Renal cortical epithelial cell (primary cell): ENCODE results near the gene GMNN. TPM values are rescaled to one million over a fixed set of nuclear protein-coding genes. Genes with fewer than 3 reads are reported as not detected.
"Not testable (repeated sequence)": the region's sequence is repeated elsewhere in the genome, so short reads cannot be mapped to it uniquely, and the experiment has no call there.

Source experiments
- DNase-seq: peaks from one replicate; pipeline ENCODE4 v3.0.0-alpha.2; 2011; ENCODE audit warnings: low read depth
- total RNA-seq: library from RNA; depleted of rRNA; stranded (reverse); fragments of >200 nt; gene quantifications from 2 replicates; pipeline ENCODE4 v1.2.3, GENCODE V29; 2014

GMNN gene
- total RNA-seq, 1 donor from 2014 or later = 12.1 TPM

DNA sequence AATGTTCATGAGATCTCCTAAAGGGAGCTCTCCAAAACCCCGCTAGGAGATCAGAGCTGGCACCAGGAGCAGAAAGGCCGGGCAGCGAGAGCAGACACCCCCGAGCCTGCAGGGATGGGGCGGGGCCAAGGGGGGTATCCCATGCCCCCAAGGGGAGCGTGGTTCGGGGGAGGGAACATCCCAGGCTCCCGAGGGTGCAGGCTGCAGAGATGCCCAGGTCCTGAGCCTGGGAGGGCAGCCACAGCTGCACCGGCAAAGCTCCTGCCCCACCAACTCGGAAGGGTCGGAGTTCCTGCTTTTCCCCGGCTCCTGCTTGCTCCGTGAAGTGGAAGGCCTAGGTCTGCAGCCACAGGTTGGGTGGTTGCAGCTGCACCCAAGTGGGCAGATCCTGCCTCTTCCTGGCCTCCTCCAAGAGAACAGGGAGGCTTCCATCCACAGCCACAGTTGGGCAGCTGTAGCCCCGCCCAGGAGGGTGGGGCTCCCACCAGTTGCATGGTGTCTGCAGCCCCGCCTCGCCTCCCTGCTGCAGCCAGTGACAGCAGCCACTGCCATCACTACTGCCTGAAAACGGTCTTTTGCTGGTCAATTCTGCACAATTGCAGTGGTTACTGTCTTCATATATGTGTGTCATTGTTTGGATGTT, 13.4 kb upstream of the GMNN start:
- DNase-seq = no peak

GRCh38 chr6:24761851-24762250, 12.9 kb upstream of the GMNN start:
- DNase-seq = no peak

DNA sequence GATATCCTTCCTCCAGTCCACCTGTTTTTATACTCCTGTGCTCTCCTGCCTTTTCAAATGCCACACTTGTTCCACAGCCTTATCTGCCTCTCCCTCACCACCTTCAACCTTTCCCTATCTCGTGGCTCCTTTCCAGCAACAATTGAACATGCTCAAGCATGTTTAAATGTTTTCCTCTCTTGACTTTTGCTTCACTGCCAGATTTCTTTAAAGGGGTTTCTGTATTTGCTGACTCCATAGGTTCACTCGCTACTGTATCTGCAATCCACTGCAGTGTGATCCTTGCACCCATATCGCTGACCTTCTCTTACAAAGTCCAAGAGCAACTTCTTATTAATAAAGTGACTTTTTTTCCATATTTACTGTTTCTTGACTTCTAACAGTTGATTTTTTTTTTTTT, 11.2 kb upstream of the GMNN start:
- no peak for DNase-seq

- DNase-seq = not testable (repeated sequence)
These were observed 9.6 kb upstream of the GMNN start for GRCh38 chr6:24764833-24765828.

GRCh38 chr6:24765968-24766367, 8.8 kb upstream of the GMNN start:
- DNase-seq = not testable (repeated sequence)

GRCh38 chr6:24766680-24767462, 7.9 kb upstream of the GMNN start:
- DNase-seq = peak; percentile 69

DNA sequence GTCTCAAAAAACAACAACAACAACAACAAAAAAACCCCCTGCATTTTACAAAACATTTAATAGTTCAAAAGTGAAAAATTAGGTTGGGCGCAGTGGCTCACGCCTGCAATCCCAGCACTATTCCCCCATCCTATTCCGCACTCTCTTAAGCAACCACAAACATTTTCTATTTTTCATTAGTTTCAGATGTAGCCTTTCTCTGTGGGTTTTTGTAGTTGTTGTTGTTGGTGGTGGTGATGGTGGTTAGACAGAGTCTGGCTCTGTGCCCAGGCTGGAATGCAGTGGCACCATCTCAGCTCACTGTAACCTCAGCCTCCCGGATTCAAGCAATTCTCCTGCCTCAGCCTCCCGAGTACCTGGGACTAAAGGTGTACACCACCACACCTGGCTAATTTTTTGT, 6.4 kb upstream of the GMNN start:
- DNase-seq = peak; percentile 30

- DNase-seq = peak; percentile 72
These were observed 852 bp downstream of the GMNN start for GRCh38 chr6:24775520-24776058.

DNA sequence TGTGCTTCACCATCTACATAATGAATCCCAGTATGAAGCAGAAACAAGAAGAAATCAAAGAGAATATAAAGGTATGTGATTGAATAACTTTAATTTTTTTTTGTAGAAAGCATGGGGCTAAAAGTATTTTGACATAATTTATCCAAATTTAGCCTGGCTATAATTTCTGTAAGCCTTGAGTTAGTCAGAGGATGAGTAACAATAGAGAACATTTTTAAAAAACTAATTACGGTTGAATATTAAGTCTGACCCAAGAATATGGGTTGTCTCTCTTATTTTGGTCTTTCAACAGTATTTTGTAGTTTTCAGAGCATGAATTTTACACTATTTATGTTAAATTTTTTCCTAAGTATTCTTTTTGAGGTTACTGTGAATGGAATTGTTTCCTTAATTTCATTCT, 2.5 kb downstream of the GMNN start:
- no peak for DNase-seq

DNA sequence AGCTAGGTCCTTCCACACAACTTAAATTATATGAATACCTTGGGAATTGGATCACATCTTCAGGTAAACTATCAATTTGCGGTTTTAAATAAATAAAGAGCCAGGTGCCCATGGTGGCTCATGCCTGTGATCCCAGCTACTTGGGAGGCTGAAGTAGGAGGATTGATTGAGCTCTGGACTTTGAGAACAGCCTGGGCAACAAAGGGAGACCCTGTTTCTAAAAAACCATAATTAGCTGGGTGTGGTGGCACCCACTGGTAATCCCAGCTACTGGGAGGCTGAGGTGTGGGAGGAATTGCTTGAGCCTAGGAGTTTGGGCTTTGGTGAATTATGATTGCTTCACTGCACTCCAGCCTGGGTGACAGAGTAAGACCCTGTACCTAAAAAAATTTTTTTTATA, 3.4 kb downstream of the GMNN start:
- DNase-seq = no peak

DNA sequence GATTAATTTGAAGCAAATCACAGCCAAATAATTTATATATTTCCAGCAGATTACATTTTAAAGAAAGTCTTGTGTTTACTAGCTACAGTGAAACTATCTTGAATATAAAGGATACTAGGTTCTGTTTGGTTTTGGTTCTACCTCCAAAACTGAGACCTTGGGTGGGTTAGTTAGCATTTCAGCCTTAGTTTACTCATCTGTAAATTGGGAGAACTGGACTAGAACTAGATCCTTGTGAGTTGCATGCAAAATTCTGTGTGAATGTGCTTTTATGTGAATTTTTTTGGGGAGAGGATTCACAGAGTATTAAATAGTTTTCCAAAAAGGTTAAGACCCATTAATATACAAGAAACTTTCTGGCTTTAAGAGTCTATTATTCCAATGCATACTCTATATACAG, 4.1 kb downstream of the GMNN start:
- DNase-seq = no peak

DNA sequence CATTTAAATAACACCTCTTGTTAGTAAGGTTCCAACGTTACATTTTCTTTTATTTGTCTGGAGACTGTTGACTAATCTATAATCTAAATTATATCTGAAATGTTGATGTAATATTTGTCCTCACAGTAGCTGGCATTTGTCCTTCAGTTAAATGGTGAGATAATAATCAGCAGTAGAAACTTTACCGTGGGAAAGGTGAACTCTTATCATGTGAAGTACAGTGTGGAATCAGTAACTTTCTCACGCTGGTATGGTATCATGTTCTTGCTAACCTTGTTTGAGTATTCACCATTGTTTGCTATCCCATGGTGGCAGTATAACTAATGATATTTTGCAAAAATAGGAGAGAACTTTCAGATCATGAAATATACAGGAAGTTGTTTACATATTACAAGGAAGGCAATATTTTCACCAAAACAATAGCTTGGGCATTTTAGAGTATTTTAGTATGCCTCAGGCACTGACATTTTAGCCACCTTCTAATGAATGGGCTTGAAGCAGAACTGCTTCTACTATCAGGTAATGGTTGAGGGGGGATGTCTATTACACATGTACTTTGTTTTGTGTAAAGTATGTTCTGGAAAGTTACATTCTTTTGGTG, 4.8 kb downstream of the GMNN start:
- peak; percentile 68 for DNase-seq

DNA sequence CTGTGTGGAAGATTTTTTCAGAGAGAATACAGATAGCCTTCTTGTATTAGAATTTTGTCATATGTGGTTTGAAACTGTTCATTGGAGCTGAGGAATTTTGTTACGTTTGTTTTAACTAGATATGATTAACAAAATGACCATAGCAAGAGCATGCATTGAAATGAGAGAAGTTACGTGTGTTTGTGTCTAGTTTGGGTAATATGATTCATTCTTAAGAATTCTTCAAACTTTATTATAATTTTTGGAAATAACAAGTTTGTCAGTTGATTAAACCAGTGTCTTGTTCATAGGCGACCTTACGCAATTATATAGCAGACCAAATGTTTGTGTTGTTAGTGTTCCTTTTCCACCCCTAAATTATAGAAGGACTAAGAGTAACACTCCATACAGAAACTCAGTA, 5.5 kb downstream of the GMNN start:
- DNase-seq = peak; percentile 71

DNA sequence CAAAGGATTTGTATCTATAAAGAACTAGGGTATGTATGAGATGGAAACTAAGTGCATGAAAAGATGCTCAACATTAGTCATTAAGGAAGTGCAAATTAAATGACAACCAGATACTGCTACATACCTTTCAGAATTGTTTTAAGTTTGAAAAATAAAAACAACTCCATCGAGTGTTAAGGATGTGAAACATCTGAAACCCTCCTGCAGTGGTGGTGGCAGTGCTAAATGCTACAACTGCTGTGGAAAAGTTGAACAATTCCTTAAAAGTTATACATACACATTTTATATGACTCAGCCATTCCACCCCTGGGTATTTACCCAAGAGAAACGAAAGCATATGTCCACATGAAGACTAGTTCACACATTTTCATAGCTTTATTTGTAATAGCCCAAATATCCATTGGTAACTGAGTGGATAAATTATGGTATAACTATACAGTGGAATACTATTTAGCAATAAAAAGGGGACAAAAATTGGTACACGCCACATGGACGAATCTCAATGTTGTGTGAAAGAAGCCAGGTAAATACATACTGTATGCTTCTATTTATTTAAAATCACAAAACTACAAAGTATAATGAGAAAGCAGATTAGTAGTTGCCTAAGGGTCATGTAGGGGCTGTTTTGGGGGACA, 13.4 kb downstream of the GMNN start:
- no peak for DNase-seq

GRCh38 chr6:24795106-24795505, 20.4 kb downstream of the GMNN start:
- DNase-seq = no peak

- DNase-seq = peak; percentile 23
These were observed 22.0 kb downstream of the GMNN start for GRCh38 chr6:24796616-24797290.

DNA sequence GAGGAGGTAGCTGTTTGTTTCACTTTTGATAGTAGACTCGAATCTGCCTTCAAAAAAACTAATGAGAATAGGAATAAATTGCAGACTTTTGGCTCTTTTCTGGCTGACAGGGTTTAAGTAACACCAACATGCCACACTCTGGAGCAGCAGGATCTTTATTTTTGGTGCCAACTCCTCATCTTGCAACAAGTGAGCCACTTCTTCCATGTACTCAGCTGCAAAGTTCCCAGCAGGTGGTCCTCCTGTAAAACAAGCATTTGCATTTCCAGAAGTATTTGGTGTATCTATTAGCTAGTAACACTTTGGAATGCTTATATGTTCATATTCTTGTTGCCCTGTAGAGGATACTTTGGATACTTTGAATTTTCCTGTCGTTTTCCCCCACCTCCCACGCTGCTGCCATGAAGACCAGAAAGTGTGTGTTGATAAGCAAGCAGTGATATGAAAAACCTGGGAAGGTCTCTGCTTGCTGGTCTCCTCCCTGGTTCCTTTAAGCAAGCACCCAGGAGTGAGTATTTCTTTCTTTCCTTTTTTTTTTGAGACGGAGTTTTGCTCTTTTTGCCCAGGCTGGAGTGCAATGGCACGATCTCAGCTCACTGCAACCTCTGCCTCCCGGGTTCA, 23.0 kb downstream of the GMNN start:
- DNase-seq = no peak

DNA sequence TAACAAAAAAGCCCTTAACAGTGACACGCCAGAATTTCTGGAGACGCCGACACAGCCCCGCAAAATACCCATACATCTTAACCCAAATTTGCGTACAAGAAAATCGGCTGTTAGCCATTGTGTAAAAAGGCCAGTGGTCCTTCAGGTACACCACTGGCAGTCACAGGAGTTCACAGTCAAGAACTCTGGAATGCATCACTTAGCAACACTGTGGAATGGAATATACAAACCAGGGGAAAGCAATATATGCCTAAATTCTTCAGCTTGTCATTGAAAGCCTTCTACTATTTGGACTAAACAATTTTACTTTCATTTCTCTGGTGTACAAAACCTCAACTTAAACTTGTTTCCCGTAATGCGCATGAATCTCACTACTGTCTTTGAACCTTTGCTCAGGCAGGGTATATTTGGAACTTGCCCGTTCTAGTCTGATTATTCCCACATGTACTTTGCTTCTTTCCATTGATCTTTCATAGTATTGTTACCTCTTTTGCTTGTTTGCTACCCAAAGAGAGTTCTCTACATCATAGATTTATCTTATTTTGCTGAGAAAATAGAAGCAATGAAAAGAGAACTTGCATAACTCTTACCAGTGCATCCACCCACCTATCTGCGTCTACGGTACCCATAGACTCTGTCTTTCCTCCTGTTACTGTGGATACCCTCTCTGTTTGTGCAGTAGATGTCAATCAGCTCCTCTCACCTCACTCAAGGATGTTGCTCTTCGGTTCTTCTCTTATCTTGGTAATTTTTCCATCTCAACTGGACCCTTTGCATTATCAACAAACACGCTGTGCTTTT, 24.2 kb downstream of the GMNN start, which contains the start of gene ARMH2:
Gene ARMH2 (minus strand): TSS at position 178 of the 801 bp plus-strand sequence. CDS start 60 bp downstream, at position 118.
- DNase-seq = peak; percentile 24

DNA sequence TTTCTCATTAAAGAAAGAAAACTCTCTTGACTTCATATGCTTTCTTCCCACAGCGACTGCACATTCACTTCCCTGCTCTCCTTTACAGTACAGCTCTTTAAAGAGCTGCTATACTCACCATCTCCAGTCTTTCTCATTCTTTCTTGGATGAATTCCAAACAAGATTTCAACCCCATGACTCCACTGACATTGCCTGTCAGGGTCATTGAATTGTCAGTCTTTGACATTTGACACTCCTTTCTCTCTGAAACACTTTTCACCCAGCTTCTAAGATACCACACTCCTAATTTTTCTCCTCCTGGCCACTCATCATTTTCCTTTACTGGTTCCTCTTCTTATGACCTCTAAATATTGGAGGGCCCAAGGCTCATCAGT, 24.8 kb downstream of the GMNN start:
- peak; percentile 11 for DNase-seq
